GM23338 (cell line): Measurements from ENCODE around the gene ADA. TPM values are rescaled to one million over a fixed set of nuclear protein-coding genes. Genes with fewer than 3 reads are reported as not detected.

Experiments
- ATAC-seq: fragments of 200-7000 bp; cut with Tn5 transposase; 3 replicates; pipeline ENCODE4 v1.9.1; 2020
- DNase-seq: peaks from one replicate; pipeline ENCODE4 v3.0.0-alpha.2; 2015; ENCODE audit warnings: low spot score
- H2AFZ ChIP-seq: fragments of 200-600 bp; sonication (generic); 2 replicates; pipeline ENCODE4 v1.8.0; 2016; ENCODE audit warnings: antibody characterized with exemption, mild to moderate bottlenecking, moderate library complexity
- H3F3A ChIP-seq: fragments of 200-600 bp; sonication (generic); replicated peaks from 2 replicates; pipeline ENCODE4 v1.8.0; 2017; ENCODE audit warnings: antibody characterized with exemption, mixed run types, low read depth
- H3K27ac ChIP-seq: fragments of 200-600 bp; sonication (generic); 2 replicates; pipeline ENCODE4 v1.6.1; 2016; ENCODE audit warnings: low read depth
- H3K27me3 ChIP-seq: fragments of 200-600 bp; sonication (generic); 2 replicates; pipeline ENCODE4 v1.8.0; 2016; ENCODE audit warnings: mild to moderate bottlenecking, mixed run types, moderate library complexity; ENCODE audit not compliant: insufficient read depth
- H3K36me3 ChIP-seq: fragments of 200-600 bp; sonication (generic); 2 replicates; pipeline ENCODE4 v1.8.0; 2016; ENCODE audit warnings: mild to moderate bottlenecking; ENCODE audit not compliant: insufficient read depth
- H3K4me1 ChIP-seq: fragments of 200-600 bp; sonication (generic); 2 replicates; pipeline ENCODE4 v1.8.0; 2016; ENCODE audit warnings: mild to moderate bottlenecking, moderate library complexity; ENCODE audit not compliant: insufficient read depth
- H3K4me2 ChIP-seq: fragments of 200-600 bp; sonication (generic); 2 replicates; pipeline ENCODE4 v1.7.1; 2017; ENCODE audit warnings: mixed run types
- H3K4me3 ChIP-seq: fragments of 200-600 bp; sonication (generic); 2 replicates; pipeline ENCODE4 v1.6.1; 2016; ENCODE audit warnings: mixed run types
- H3K79me2 ChIP-seq: fragments of 200-600 bp; sonication (generic); replicated peaks from 2 replicates; pipeline ENCODE4 v1.8.0; 2017; ENCODE audit warnings: mild to moderate bottlenecking; ENCODE audit not compliant: insufficient read depth
- H3K9me2 ChIP-seq: fragments of 200-600 bp; sonication (generic); 2 replicates; pipeline ENCODE4 v1.8.0; 2017; ENCODE audit not compliant: insufficient read depth
- H4K20me1 ChIP-seq: fragments of 200-600 bp; sonication (generic); replicated peaks from 2 replicates; pipeline ENCODE4 v1.8.0; 2017; ENCODE audit warnings: mild to moderate bottlenecking; ENCODE audit not compliant: insufficient read depth
- H3K27ac Mint-ChIP-seq: 2 replicates; pipeline ENCODE4 v1.8.0; 2020; ENCODE audit warnings: inconsistent platforms, mild to moderate bottlenecking, moderate library complexity, mixed read lengths
- H3K27me3 Mint-ChIP-seq: 3 replicates; pipeline ENCODE4 v1.8.0; 2022; ENCODE audit warnings: low read depth, mild to moderate bottlenecking, moderate library complexity, mixed read lengths, inconsistent platforms; ENCODE audit not compliant: insufficient read depth, poor library complexity
- H3K36me3 Mint-ChIP-seq: 3 replicates; pipeline ENCODE4 v1.8.0; 2021; ENCODE audit warnings: low read depth, mild to moderate bottlenecking, inconsistent platforms, moderate library complexity, mixed read lengths
- H3K4me1 Mint-ChIP-seq: 3 replicates; pipeline ENCODE4 v1.8.0; 2020; ENCODE audit warnings: mild to moderate bottlenecking, inconsistent platforms, mixed read lengths
- H3K4me3 Mint-ChIP-seq: 3 replicates; pipeline ENCODE4 v1.8.0; 2021; ENCODE audit warnings: moderate library complexity, mild to moderate bottlenecking, inconsistent platforms, mixed read lengths
- H3K9me3 Mint-ChIP-seq: 3 replicates; pipeline ENCODE4 v1.8.0; 2020; ENCODE audit warnings: moderate library complexity, mild to moderate bottlenecking, inconsistent platforms, mixed read lengths
- CREB1 ChIP-seq: fragments of 250-450 bp; sonication (Bioruptor Pico); IDR thresholded peaks from 2 replicates; pipeline ENCODE4 v1.5.0; 2020; ENCODE audit warnings: low read depth, mild to moderate bottlenecking, moderate library complexity
- CTCF ChIP-seq, 2 experiments: fragments of 200-600 bp in 1 of 2; sonication (generic) in 1 of 2; conservative IDR thresholded peaks; 2 replicates each; pipeline versions ENCODE4 v1.5.1 to v1.6.1; 2016 to 2017; ENCODE audit warnings: antibody characterized with exemption in 2 of 2, low read depth in 2 of 2, mild to moderate bottlenecking in 2 of 2, moderate library complexity in 1 of 2
- ETS1 ChIP-seq: IDR thresholded peaks from 2 replicates; pipeline ENCODE4 v1.6.1; 2016; ENCODE audit warnings: antibody characterized with exemption
- EZH2 ChIP-seq: fragments of 200-600 bp; sonication (generic); IDR thresholded peaks from one replicate; pipeline ENCODE4 v1.8.0; 2017; ENCODE audit warnings: antibody characterized with exemption, mild to moderate bottlenecking, low read depth; ENCODE audit not compliant: unreplicated experiment
- EZH2phosphoT487 ChIP-seq: fragments of 200-600 bp; sonication (generic); IDR thresholded peaks from one replicate; pipeline ENCODE4 v1.8.1; 2018; ENCODE audit warnings: antibody characterized with exemption; ENCODE audit not compliant: unreplicated experiment
- JUNB ChIP-seq: IDR thresholded peaks from one replicate; pipeline ENCODE4 v1.6.1; 2016; ENCODE audit warnings: antibody characterized with exemption; ENCODE audit not compliant: unreplicated experiment
- NANOG ChIP-seq: IDR thresholded peaks from 2 replicates; pipeline ENCODE4 v1.6.1; 2016; ENCODE audit warnings: antibody characterized with exemption, borderline replicate concordance
- POLR2AphosphoS5 ChIP-seq: IDR thresholded peaks from 2 replicates; pipeline ENCODE4 v1.6.1; 2016; ENCODE audit warnings: antibody characterized with exemption, low read depth
- REST ChIP-seq: IDR thresholded peaks from one replicate; pipeline ENCODE4 v1.6.1; 2018; ENCODE audit warnings: antibody characterized with exemption; ENCODE audit not compliant: unreplicated experiment
- STAT1 ChIP-seq: IDR thresholded peaks from one replicate; pipeline ENCODE4 v1.6.1; 2016; ENCODE audit warnings: antibody characterized with exemption; ENCODE audit not compliant: unreplicated experiment
- ZNF114 ChIP-seq: fragments of 250-450 bp; sonication (Bioruptor Pico); IDR thresholded peaks from 2 replicates; pipeline ENCODE4 v1.5.0; 2020; ENCODE audit warnings: mild to moderate bottlenecking, moderate library complexity
- ZNF331 ChIP-seq: fragments of 250-450 bp; sonication (Bioruptor Pico); IDR thresholded peaks from 2 replicates; pipeline ENCODE4 v1.5.0; 2020; ENCODE audit warnings: low read depth, mild to moderate bottlenecking, moderate library complexity
- ZNF462 ChIP-seq: fragments of 250-450 bp; sonication (Bioruptor Pico); IDR thresholded peaks from 2 replicates; pipeline ENCODE4 v1.5.0; 2020; ENCODE audit warnings: mild to moderate bottlenecking, moderate library complexity
- polyA plus RNA-seq: library from polyadenylated mRNA; unstranded; fragments of >200 nt; fragmentation: Nextera tagmentation; extraction: Ambion mirVana; gene quantifications from 2 replicates; pipeline ENCODE4 v1.2.1, GENCODE V29; 2016
- total RNA-seq: library from RNA; depleted of rRNA; stranded (reverse); fragments of >200 nt; shearing (Covaris generic); gene quantifications from 2 replicates; pipeline ENCODE4 v1.2.3, GENCODE V29; 2014

Gene ADA
- total and polyA plus RNA-seq, 2 experiments from 2014 or later = 15.8 to 16.2 TPM

GRCh38 chr20:44649976-44650375 lies 1.5 kb downstream of the ADA start:
- Histone ChIP-seq H4K20me1 (no peaks in the 10 kb centered on the region; the same call in 1 of the 2 replicates), H3K4me1 (peaks cover 22% of the 10 kb centered on the region), H3K79me2 (no peaks in the 10 kb centered on the region), H3K4me2 (no peak overlapping the region; the same call in 1 of the 2 replicates), H2AFZ (no peak overlapping the region), H3K9me2 (no peaks in the 10 kb centered on the region), H3F3A (peaks cover 6% of the 10 kb centered on the region; the same call in 1 of the 2 replicates), H3K36me3 (no peaks in the 10 kb centered on the region), H3K4me3 (no peak overlapping the region), H3K27me3 (peaks cover 32% of the 10 kb centered on the region), H3K27ac (no peak overlapping the region)
- peaks cover 39% of the 10 kb centered on the region for H3K4me1 Mint-ChIP-seq
- peaks cover 19% of the 10 kb centered on the region for H3K9me3 Mint-ChIP-seq
- no peak for ATAC-seq
- H3K27me3 Mint-ChIP-seq = peaks cover 37% of the 10 kb centered on the region
- DNase-seq = no peak
- H3K4me3 Mint-ChIP-seq = peak overlapping the region; percentile 65; the same call in 2 of the 3 replicates
- no peak for TF ChIP-seq CREB1 (CRISPR knock-in tag)
- no peak for TF ChIP-seq ZNF462 (CRISPR knock-in tag)
- no peak for TF ChIP-seq CTCF (conservative IDR thresholded peaks at IDR 0.05; ENCODE audit: low read depth in 2 of 2)
- TF ChIP-seq STAT1 = no peak
- no peak for TF ChIP-seq REST
- no peak for TF ChIP-seq ZNF114 (CRISPR knock-in tag)
- no peak for TF ChIP-seq JUNB
- no peak for TF ChIP-seq ETS1
- no peak for TF ChIP-seq NANOG
- TF ChIP-seq EZH2 = no peak
- no peak for TF ChIP-seq EZH2phosphoT487
- no peak for TF ChIP-seq ZNF331
- no peak for TF ChIP-seq POLR2AphosphoS5
- no peak overlapping the region for H3K27ac Mint-ChIP-seq
- H3K36me3 Mint-ChIP-seq = peaks cover 20% of the 10 kb centered on the region
